CD14-positive monocyte (primary cell): ENCODE measurements around the gene VTI1A. TPM values are rescaled to one million over a fixed set of nuclear protein-coding genes. Genes with fewer than 3 reads are reported as not detected.

Source experiments
- DNase-seq, 3 donors: peaks; one replicate each; pipeline ENCODE4 v3.0.0-alpha.2; 2011 to 2022
- H2AFZ ChIP-seq: 2 replicates; pipeline ENCODE4 v1.6.0; 2012; ENCODE audit warnings: mild to moderate bottlenecking, low read depth, low read length, inconsistent platforms; ENCODE audit not compliant: insufficient read depth, poor library complexity, severe bottlenecking
- H3K27ac ChIP-seq, 2 donors: 1 replicate in 1 of 2; 2 replicates in 1 of 2; pipeline ENCODE4 v1.5.1; 2012 to 2013; ENCODE audit warnings: low read length in 2 of 2, control low read depth in 1 of 2, inconsistent platforms in 1 of 2, low read depth in 1 of 2, mild to moderate bottlenecking in 1 of 2
- H3K27me3 ChIP-seq, 2 donors: one replicate each; pipeline versions ENCODE4 v1.6.0 to v1.6.1; 2011 to 2013; ENCODE audit warnings: low read length in 2 of 2; ENCODE audit not compliant: control insufficient read depth in 2 of 2, insufficient read depth in 2 of 2
- H3K36me3 ChIP-seq, 2 donors: replicated peaks in 1 of 2; 1 replicate in 1 of 2; 2 replicates in 1 of 2; pipeline versions ENCODE4 v1.5.1 to v1.6.1; 2012 to 2013; ENCODE audit warnings: low read length in 2 of 2, control low read depth in 1 of 2, inconsistent platforms in 1 of 2, mild to moderate bottlenecking in 1 of 2; ENCODE audit not compliant: insufficient read depth in 2 of 2, control insufficient read depth in 1 of 2
- H3K4me1 ChIP-seq, 2 donors: 1 replicate in 1 of 2; 2 replicates in 1 of 2; pipeline versions ENCODE4 v1.5.1 to v1.6.1; 2012 to 2013; ENCODE audit warnings: low read length in 2 of 2, control low read depth in 1 of 2, inconsistent platforms in 1 of 2, mild to moderate bottlenecking in 1 of 2, moderate library complexity in 1 of 2; ENCODE audit not compliant: insufficient read depth in 2 of 2, control insufficient read depth in 1 of 2
- H3K4me2 ChIP-seq: replicated peaks from 2 replicates; pipeline ENCODE3; 2012; ENCODE audit warnings: low read length, moderate library complexity, mild to moderate bottlenecking; ENCODE audit not compliant: poor library complexity, severe bottlenecking; ENCODE audit errors: extremely low read depth
- H3K4me3 ChIP-seq, 3 experiments: fragments of 200-600 bp in 1 of 3; sonication (generic) in 1 of 3; replicated peaks in 1 of 3; 1 replicate in 2 of 3; 2 replicates in 1 of 3; pipeline ENCODE4 v1.5.1; 2011 to 2013; ENCODE audit warnings: low read length in 3 of 3, mild to moderate bottlenecking in 3 of 3, control low read depth in 2 of 3, low read depth in 2 of 3, inconsistent platforms in 1 of 3, moderate library complexity in 1 of 3
- H3K79me2 ChIP-seq: 2 replicates; pipeline ENCODE4 v1.6.0; 2012; ENCODE audit warnings: mild to moderate bottlenecking, control low read depth, inconsistent platforms, low read length, moderate library complexity; ENCODE audit not compliant: insufficient read depth
- H3K9ac ChIP-seq: 2 replicates; pipeline ENCODE4 v1.6.0; 2017; ENCODE audit warnings: low read length, mild to moderate bottlenecking; ENCODE audit not compliant: insufficient read depth, poor library complexity, severe bottlenecking
- H3K9me3 ChIP-seq, 2 donors: replicated peaks in 1 of 2; 1 replicate in 1 of 2; 2 replicates in 1 of 2; pipeline versions ENCODE4 v1.5.1 to v1.6.1; 2012 to 2013; ENCODE audit warnings: low read length in 2 of 2, control low read depth in 1 of 2; ENCODE audit not compliant: control insufficient read depth in 1 of 2, insufficient read depth in 1 of 2
- H4K20me1 ChIP-seq: 2 replicates; pipeline ENCODE4 v1.6.0; 2012; ENCODE audit warnings: mild to moderate bottlenecking, low read length, control low read depth, moderate library complexity; ENCODE audit not compliant: insufficient read depth
- H3K27ac Mint-ChIP-seq, 7 donors: one replicate each; pipeline ENCODE4 v1.8.0; 2020; ENCODE audit warnings: mild to moderate bottlenecking in 7 of 7, mixed read lengths in 7 of 7, moderate library complexity in 6 of 7, inconsistent platforms in 2 of 7
- H3K27me3 Mint-ChIP-seq, 3 donors: one replicate each; pipeline ENCODE4 v1.8.0; 2021 to 2022; ENCODE audit warnings: low read depth in 3 of 3, mild to moderate bottlenecking in 3 of 3, mixed read lengths in 3 of 3, moderate library complexity in 3 of 3, inconsistent platforms in 1 of 3
- H3K36me3 Mint-ChIP-seq, 2 donors: one replicate each; pipeline ENCODE4 v1.8.0; 2020; ENCODE audit warnings: mixed read lengths in 2 of 2, inconsistent platforms in 1 of 2, mild to moderate bottlenecking in 1 of 2
- H3K4me1 Mint-ChIP-seq: one replicate; pipeline ENCODE4 v1.8.0; 2020; ENCODE audit warnings: mild to moderate bottlenecking, mixed read lengths
- H3K4me3 Mint-ChIP-seq, 2 donors: one replicate each; pipeline ENCODE4 v1.8.0; 2020; ENCODE audit warnings: mild to moderate bottlenecking in 2 of 2, mixed read lengths in 2 of 2, moderate library complexity in 1 of 2
- H3K9me3 Mint-ChIP-seq, 7 donors: one replicate each; pipeline ENCODE4 v1.8.0; 2020 to 2022; ENCODE audit warnings: mixed read lengths in 7 of 7, mild to moderate bottlenecking in 6 of 7, moderate library complexity in 6 of 7, inconsistent platforms in 2 of 7
- WGBS: methylation state at CpG from one replicate; pipeline ENCODE4 v1.1.5; 2013; ENCODE audit warnings: missing lambda C conversion rate; ENCODE audit not compliant: insufficient coverage; 5-methylcytosine and 5-hydroxymethylcytosine counted together
- intact Hi-C, 2 donors: fragments of 100-400 bp; cut with micrococcal nuclease; formaldehyde crosslinking; loops; one replicate each; pipeline versions ENCODE4 v1.15.0 to v1.15.1; 2023
- polyA plus RNA-seq, 3 donors: library from polyadenylated mRNA; depleted of rRNA in 1 of 3; unstranded in 2 of 3; stranded (reverse) in 1 of 3; fragments of 300-500 nt in 2 of 3; fragments of >200 nt in 1 of 3; fragmentation: Illumina TruSeq in 2 of 3; gene quantifications; 1 replicate in 2 of 3; 2 replicates in 1 of 3; pipeline ENCODE4 v1.2.3, GENCODE V29; 2012 to 2021
- TF ChIP-seq, protein P1 (sequence below): fragments of 200-600 bp; IDR thresholded peaks from one replicate; pipeline ENCODE4 v1.8.0; 2022; ENCODE audit warnings: antibody characterized with exemption, mild to moderate bottlenecking

VTI1A gene
- polyA plus RNA-seq, 3 donors: 23.6 to 25.4 (median 24.1) TPM

DNA sequence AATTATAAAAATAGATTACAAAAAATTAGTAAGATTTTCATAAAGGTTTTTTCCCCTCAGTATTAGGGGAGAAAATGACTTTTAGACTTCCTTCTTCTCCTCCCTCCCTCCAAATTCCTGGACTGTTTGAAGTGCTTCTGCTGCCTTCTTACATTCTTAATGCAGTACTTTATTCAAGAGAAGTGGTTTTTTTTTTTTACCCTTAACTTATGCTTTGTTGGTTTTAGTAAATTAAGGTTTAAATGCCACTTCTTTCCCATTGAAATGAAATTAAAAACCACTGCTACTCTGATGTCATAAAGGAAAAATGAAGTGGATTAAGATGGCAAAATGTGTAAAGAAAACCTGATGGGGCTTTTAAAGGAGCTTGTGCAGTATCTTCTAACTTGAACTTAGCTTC lies 140.7 kb downstream of the VTI1A start:
- H2AFZ ChIP-seq: no peak overlapping the region
- no peaks in the 10 kb centered on the region for H3K4me1 ChIP-seq
- H3K9me3 ChIP-seq: no peaks in the 10 kb centered on the region
- TF ChIP-seq, protein P1, sequence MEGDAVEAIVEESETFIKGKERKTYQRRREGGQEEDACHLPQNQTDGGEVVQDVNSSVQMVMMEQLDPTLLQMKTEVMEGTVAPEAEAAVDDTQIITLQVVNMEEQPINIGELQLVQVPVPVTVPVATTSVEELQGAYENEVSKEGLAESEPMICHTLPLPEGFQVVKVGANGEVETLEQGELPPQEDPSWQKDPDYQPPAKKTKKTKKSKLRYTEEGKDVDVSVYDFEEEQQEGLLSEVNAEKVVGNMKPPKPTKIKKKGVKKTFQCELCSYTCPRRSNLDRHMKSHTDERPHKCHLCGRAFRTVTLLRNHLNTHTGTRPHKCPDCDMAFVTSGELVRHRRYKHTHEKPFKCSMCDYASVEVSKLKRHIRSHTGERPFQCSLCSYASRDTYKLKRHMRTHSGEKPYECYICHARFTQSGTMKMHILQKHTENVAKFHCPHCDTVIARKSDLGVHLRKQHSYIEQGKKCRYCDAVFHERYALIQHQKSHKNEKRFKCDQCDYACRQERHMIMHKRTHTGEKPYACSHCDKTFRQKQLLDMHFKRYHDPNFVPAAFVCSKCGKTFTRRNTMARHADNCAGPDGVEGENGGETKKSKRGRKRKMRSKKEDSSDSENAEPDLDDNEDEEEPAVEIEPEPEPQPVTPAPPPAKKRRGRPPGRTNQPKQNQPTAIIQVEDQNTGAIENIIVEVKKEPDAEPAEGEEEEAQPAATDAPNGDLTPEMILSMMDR: no peak
- H3K4me2 ChIP-seq: no peak overlapping the region
- H3K36me3 ChIP-seq: peaks cover 0 to 15% of the 10 kb centered on the region in 2 donors
- H3K4me3 ChIP-seq: no peak overlapping the region
- intact Hi-C loops: no loop called here
- no peaks in the 10 kb centered on the region for H4K20me1 ChIP-seq
- no peak overlapping the region for H3K27ac ChIP-seq
- no peaks in the 10 kb centered on the region for H3K27me3 ChIP-seq
- Mint-ChIP-seq H3K9me3 (peaks cover 0 to 2% (median 0%) of the 10 kb centered on the region in 7 donors), H3K27ac (no peak overlapping the region), H3K36me3 (peaks cover 13 to 28% of the 10 kb centered on the region in 2 donors), H3K4me1 (peaks cover 2% of the 10 kb centered on the region), H3K4me3 (no peak overlapping the region), H3K27me3 (peaks cover 0 to 3% (median 0%) of the 10 kb centered on the region in 3 donors)
- H3K9ac ChIP-seq: no peak overlapping the region
- no peaks in the 10 kb centered on the region for H3K79me2 ChIP-seq
- no peak for DNase-seq

- Histone ChIP-seq H3K36me3 (peaks cover 0 to 15% of the 10 kb centered on the region in 2 donors), H3K9ac (no peak overlapping the region), H3K4me1 (no peaks in the 10 kb centered on the region), H4K20me1 (no peaks in the 10 kb centered on the region), H3K4me2 (no peak overlapping the region), H3K27ac (no peak overlapping the region), H3K9me3 (no peaks in the 10 kb centered on the region), H3K27me3 (no peaks in the 10 kb centered on the region), H3K79me2 (no peaks in the 10 kb centered on the region), H2AFZ (no peak overlapping the region), H3K4me3 (no peak overlapping the region)
- TF ChIP-seq, protein P1: no peak
- Mint-ChIP-seq H3K9me3 (peaks cover 0 to 4% (median 0%) of the 10 kb centered on the region in 7 donors), H3K36me3 (peaks cover 13 to 28% of the 10 kb centered on the region in 2 donors), H3K4me1 (peaks cover 2% of the 10 kb centered on the region), H3K27me3 (peaks cover 0 to 3% (median 0%) of the 10 kb centered on the region in 3 donors), H3K4me3 (no peak overlapping the region), H3K27ac (no peak overlapping the region)
- 89% methylated on average over 2 of the region's 5 CpGs for WGBS
- DNase-seq: no peak
- intact Hi-C loops: no loop called here
Observed at GRCh38 chr10:112588225-112588990, 141.4 kb downstream of the VTI1A start.
